Dermis blood vessel endothelial cell (primary cell): ENCODE measurements around the gene CDY1B. TPM values are rescaled to one million over a fixed set of nuclear protein-coding genes. Genes with fewer than 3 reads are reported as not detected.
"Not testable (repeated sequence)": the region's sequence is repeated elsewhere in the genome, so short reads cannot be mapped to it uniquely, and the experiment has no call there.

Source experiments
- DNase-seq: peaks from one replicate; pipeline ENCODE4 v3.0.0; 2010
- total RNA-seq: library from RNA; depleted of rRNA; stranded (reverse); fragments of >200 nt; gene quantifications from 2 replicates; pipeline ENCODE4 v1.2.3, GENCODE V29; 2014

Gene CDY1B, protein sequence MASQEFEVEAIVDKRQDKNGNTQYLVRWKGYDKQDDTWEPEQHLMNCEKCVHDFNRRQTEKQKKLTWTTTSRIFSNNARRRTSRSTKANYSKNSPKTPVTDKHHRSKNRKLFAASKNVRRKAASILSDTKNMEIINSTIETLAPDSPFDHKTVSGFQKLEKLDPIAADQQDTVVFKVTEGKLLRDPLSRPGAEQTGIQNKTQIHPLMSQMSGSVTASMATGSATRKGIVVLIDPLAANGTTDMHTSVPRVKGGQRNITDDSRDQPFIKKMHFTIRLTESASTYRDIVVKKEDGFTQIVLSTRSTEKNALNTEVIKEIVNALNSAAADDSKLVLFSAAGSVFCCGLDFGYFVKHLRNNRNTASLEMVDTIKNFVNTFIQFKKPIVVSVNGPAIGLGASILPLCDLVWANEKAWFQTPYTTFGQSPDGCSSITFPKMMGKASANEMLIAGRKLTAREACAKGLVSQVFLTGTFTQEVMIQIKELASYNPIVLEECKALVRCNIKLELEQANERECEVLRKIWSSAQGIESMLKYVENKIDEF
- total RNA-seq, result not detected in 2 replicates

DNA sequence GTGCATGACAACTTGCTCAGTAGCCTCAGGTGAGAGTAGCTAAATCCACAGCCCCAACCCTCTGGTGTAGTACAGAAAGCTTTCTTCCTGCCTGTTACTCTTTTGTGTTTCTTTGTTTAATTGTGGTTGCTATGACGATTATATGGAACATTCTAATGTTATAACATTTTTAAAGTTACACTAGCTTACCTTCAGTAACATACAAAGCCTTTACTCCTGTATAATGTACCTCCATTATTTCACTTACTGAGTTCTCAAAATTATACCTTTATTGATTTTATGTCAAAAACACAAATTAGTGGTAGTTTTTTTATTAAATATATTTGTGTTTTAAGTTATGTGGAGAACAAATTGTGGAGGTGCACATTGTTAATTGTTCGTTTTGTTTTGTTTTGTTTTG lies at the start of gene CDY1B:
TSS of gene CDY1B (minus strand) at position 101 of the 400 bp plus-strand sequence. CDS start 331 bp downstream, outside the sequence.
- not testable (repeated sequence) for DNase-seq

GRCh38 chrY:24049525-24049924 lies 1.7 kb upstream of the CDY1B start:
- not testable (repeated sequence) for DNase-seq

DNA sequence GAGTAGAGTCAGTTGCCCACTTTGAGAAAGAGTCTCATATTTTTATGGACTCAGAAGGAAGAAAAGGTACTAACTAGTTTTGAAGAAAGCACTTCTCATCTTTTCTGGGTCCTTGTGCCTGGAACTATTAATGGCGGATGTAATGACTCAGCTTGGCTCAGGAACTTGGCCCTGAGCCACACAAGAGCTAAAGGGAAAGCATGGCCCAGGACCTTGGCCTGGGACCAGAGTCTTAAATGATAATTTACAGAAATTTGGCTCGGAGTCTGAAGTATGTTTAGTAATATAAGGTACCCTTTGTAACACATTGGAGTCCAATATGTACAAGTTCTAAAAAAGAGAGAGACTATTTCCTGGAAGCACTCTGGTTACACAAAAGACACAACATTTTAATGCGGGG lies 4.6 kb downstream of the CDY1B start:
- not testable (repeated sequence) for DNase-seq

DNA sequence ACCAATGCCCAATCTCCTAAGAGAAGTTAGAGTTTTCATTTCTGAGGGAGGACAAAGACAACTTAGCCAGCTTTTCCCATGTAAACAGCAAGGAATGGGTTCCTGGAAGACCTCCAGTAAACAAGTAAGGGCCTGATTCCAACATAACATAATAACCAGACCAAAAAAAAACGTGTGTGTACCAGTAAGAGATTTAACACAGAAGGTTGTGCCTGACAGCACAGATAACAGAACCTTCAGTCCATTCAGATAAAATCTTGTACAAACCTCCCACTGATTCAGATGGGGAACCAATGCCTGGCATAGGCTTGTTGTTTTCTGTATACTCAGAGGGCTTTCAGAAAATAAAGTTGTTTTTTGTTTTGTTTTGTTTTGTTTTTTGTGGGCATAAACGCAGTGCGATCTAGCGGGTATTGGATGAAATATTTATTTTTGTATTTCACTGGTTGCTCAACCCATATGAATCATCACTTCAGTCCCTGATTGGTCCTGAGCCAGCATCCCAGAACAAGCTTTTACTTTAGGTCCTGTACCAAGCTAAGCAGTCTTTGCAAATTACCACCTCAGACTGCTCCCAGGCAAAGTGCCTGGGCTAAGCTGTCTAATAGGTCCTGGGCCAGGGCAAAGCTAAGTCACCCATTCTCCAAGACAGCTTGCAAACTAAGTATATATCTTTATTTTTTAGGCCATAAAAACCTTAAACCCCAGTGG lies 8.7 kb downstream of the CDY1B start:
- DNase-seq, result not testable (repeated sequence)

DNA sequence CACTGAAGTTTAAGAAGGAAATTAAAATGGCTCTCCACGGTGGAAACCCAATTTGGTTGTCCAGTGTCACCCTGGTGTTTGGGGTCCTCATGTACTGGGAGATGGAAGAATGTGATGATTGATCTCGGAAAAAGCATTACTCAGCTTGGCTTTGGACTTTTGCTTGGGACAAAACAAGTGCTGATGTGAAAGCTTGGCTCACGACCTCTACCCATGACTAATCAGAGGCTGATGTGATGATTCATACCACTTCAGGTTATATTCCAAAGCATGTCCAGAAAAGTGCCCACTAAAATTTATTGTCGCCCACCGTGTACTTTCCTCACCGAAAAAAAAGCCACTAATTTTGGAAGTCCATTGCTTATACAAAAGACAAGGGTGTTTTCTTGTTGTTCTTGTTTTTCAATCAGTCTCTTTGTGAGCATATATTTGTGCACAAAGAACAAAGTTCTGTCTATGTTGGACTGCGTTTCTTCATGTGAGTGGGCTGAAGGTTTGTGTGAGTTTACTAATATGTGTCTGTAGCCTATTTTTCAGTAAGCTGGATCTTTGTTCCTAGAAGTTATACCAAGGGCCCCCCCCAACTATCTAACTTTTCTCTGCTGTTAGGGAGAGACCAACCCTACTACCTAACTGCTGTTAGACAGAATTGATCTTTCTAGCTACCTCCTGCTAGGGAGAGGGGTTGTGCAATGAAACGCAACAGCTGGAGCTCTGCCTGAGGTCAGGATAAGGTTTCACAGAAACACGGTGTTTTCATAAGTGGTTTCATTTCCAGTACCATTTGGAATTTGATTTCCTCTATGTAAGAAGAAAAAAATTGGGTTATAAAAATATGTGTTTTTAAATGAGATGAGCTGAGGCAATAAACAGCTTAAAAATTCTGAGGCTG lies 21.4 kb downstream of the CDY1B start:
- DNase-seq, result not testable (repeated sequence)
